GM13976 (cell line): ENCODE results near the gene DNAJB12.
"Not testable (repeated sequence)": the region's sequence is repeated elsewhere in the genome, so short reads cannot be mapped to it uniquely, and the experiment has no call there.

Experiments used
- DNase-seq: peaks from one replicate; pipeline ENCODE4 v3.0.0; 2012; ENCODE audit warnings: low spot score
- CTCF ChIP-seq: IDR thresholded peaks from 2 replicates; pipeline ENCODE4 v1.5.1; 2012; ENCODE audit warnings: borderline replicate concordance, mild to moderate bottlenecking; ENCODE audit not compliant: insufficient read depth; ENCODE audit errors: extremely low read depth, missing control alignments, control extremely low read depth
- in situ Hi-C: fragments of 300-500 bp; cut with MboI; formaldehyde crosslinking; loops from one replicate; pipeline ENCODE4 v1.12.0; 2022; ENCODE audit warnings: low sequenced_read_pairs, mixed read lengths, inconsistent platforms; ENCODE audit not compliant: unreplicated experiment

Gene DNAJB12

GRCh38 chr10:72386916-72387586 lies 32.3 kb upstream of the DNAJB12 start:
- TF ChIP-seq CTCF = no peak
- in situ Hi-C loops = no loop called here
- no peak for DNase-seq

- in situ Hi-C loops = no loop called here
- no peak for TF ChIP-seq CTCF
- DNase-seq = no peak
Measured at GRCh38 chr10:72385724-72386123, 31.0 kb upstream of the DNAJB12 start.

- in situ Hi-C loops, DNase-seq: not testable (repeated sequence)
Measured at GRCh38 chr10:72384982-72385381, 30.3 kb upstream of the DNAJB12 start.

GRCh38 chr10:72379776-72380175 lies 25.1 kb upstream of the DNAJB12 start:
- no peak for DNase-seq
- TF ChIP-seq CTCF = no peak
- in situ Hi-C loops = no loop called here

- DNase-seq = no peak
- TF ChIP-seq CTCF = no peak
- in situ Hi-C loops = no loop called here
Measured at GRCh38 chr10:72379062-72379461, 24.3 kb upstream of the DNAJB12 start.

- DNase-seq = no peak
- in situ Hi-C loops = no loop called here
- TF ChIP-seq CTCF = no peak
Measured at GRCh38 chr10:72375585-72375984, 20.9 kb upstream of the DNAJB12 start.

GRCh38 chr10:72375173-72375572 lies 20.5 kb upstream of the DNAJB12 start:
- in situ Hi-C loops = no loop called here

More at GRCh38 chr10:72375173-72375572, 20.5 kb upstream of the DNAJB12 start:
- DNase-seq = no peak
- TF ChIP-seq CTCF = no peak
